ENCODE data around the gene GAB4. TPM values are rescaled to one million over a fixed set of nuclear protein-coding genes. Genes with fewer than 3 reads are reported as not detected.

GAB4 gene
- total RNA-seq, 1 experiment from 2014 or later = not detected

- TF ChIP-seq CTCF (conservative IDR thresholded peaks at IDR 0.05) = no peak
- Histone ChIP-seq H3T11ph (ENCODE audit: low read length) (no peak overlapping the region), H2BK12ac (ENCODE audit: insufficient read length, low read depth, low read length) (no peak overlapping the region), H3K27me3 (ENCODE audit: insufficient read depth, low read length) (no peaks in the 10 kb centered on the region), H3K4me2 (ENCODE audit: insufficient read depth, insufficient read length, low read length) (no peak overlapping the region), H2AFZ (ENCODE audit: low read length) (no peak overlapping the region), H4K91ac (ENCODE audit: insufficient read length, low read depth, low read length) (no peak overlapping the region), H2BK15ac (ENCODE audit: low read depth, low read length) (no peak overlapping the region), H3K79me1 (ENCODE audit: insufficient read depth, low read depth, low read length, poor library complexity, severe bottlenecking) (no peaks in the 10 kb centered on the region), H3K18ac (ENCODE audit: insufficient read length, low read depth, low read length) (no peak overlapping the region), H4K5ac (ENCODE audit: insufficient read length, low read depth, low read length) (no peak overlapping the region), H4K8ac (replicated peaks; ENCODE audit: insufficient read length, low read depth, low read length) (no peak overlapping the region), H2AK5ac (ENCODE audit: insufficient read length, low read length) (no peak overlapping the region), H3K27ac (ENCODE audit: insufficient read length, low read depth, low read length) (no peak overlapping the region), H3K4ac (ENCODE audit: low read depth, low read length) (no peak overlapping the region), H3K9me3 (ENCODE audit: control insufficient read depth, low read depth, low read length) (no peaks in the 10 kb centered on the region), H3K79me2 (ENCODE audit: insufficient read depth, low read length) (no peaks in the 10 kb centered on the region), H2BK20ac (ENCODE audit: low read depth, low read length, poor library complexity, severe bottlenecking) (no peak overlapping the region), H3K23me2 (ENCODE audit: insufficient read length, low read depth, low read length, poor library complexity, severe bottlenecking) (no peaks in the 10 kb centered on the region), H3K4me1 (ENCODE audit: insufficient read depth, low read length) (no peaks in the 10 kb centered on the region), H2BK120ac (ENCODE audit: low read depth, low read length, poor library complexity, severe bottlenecking) (no peak overlapping the region), H4K20me1 (ENCODE audit: control insufficient read depth, insufficient read depth, insufficient read length) (no peaks in the 10 kb centered on the region), H3K56ac (ENCODE audit: insufficient read length, low read depth, low read length) (no peak overlapping the region), H3K9ac (ENCODE audit: extremely low read depth, insufficient read length, low read length) (no peak overlapping the region), H3K23ac (ENCODE audit: insufficient read length, low read depth, low read length) (no peak overlapping the region), H3K14ac (ENCODE audit: insufficient read depth, low read length) (no peak overlapping the region; the same call in 1 of the 2 replicates), H2BK5ac (ENCODE audit: insufficient read length, low read length) (no peak overlapping the region)
- no CpG with 5 or more reads among the region's 7 CpGs for WGBS (ENCODE audit: extremely low coverage, insufficient read length, low lambda C conversion rate)
- H3K4me3 Mint-ChIP-seq = no peak overlapping the region
- H3K4me1 Mint-ChIP-seq = no peaks in the 10 kb centered on the region
- peaks cover 87 to 93% of the 10 kb centered on the region in 2 experiments for H3K9me3 Mint-ChIP-seq
- H3K27ac Mint-ChIP-seq = no peak overlapping the region
- peak; percentile 17 for DNase-seq
- H3K36me3 Mint-ChIP-seq (ENCODE audit: insufficient read depth in 1 of 3, low read depth in 3 of 3) = peaks cover 5 to 6% (median 5%) of the 10 kb centered on the region in 3 experiments; a peak in 4 of 7 replicates
- H3K27me3 Mint-ChIP-seq (ENCODE audit: low read depth) = peaks cover 12% of the 10 kb centered on the region
These were observed 50.2 kb downstream of the GAB4 start for GRCh38 chr22:16957781-16958180.

Data from H9 (cell line).